Stomach (tissue), 4 donors: Measurements from ENCODE around the gene RPL21.

ENCODE experiments used
- CTCF ChIP-seq, 7 experiments: fragments of 450-650 bp in 4 of 7; fragments of 200-600 bp in 3 of 7; sonication (generic) in 3 of 7; IDR thresholded peaks; one replicate each; pipeline ENCODE4 v1.5.1; 2016 to 2019; ENCODE audit warnings: antibody characterized with exemption in 7 of 7, control low read depth in 2 of 7, mild to moderate bottlenecking in 1 of 7
- EP300 ChIP-seq: sonication (generic); formaldehyde crosslinking; IDR thresholded peaks from one replicate; pipeline ENCODE4 v1.6.1; 2017; ENCODE audit warnings: antibody characterized with exemption
- POLR2A ChIP-seq, 4 donors: fragments of 450-650 bp; IDR thresholded peaks; one replicate each; pipeline ENCODE4 v1.6.1; 2016; ENCODE audit warnings: antibody characterized with exemption in 4 of 4, control low read depth in 2 of 4, mild to moderate bottlenecking in 1 of 4, moderate library complexity in 1 of 4

DNA sequence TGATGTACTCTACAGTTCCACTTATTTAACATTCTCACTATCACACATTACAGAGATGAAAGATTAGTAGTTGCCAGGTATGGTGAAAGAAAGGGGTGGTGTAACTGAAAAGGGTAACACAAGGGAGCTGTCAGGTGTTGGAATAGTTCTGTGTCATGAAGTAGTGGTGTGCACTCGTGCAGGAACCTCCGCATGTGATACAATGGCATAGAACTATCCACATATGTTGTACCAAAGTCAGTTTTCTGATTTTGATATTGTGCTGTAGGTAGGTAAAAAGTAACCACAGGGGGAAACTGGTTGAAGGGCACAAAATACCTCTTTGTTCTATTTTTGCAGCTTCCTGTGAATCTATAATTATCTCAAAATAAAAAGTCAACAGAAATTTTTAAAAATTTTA lies 24.4 kb upstream of the RPL21 start:
- no peak for TF ChIP-seq POLR2A (IDR thresholded peaks at IDR 0.05)
- TF ChIP-seq CTCF (IDR thresholded peaks at IDR 0.05): no peak
- TF ChIP-seq EP300: no peak
